HL-60 (cell line): ENCODE data around the gene CSK.

Source experiments
- DNase-seq, 2 experiments: peaks; one replicate each; pipeline ENCODE4 v3.0.0-alpha.2; 2010 to 2020; ENCODE audit warnings: low read depth in 1 of 2, low spot score in 1 of 2
- H3K27ac ChIP-seq: fragments of 250-450 bp; sonication (Bioruptor Pico); replicated peaks from 2 replicates; pipeline ENCODE4 v1.5.1; 2020; ENCODE audit warnings: mild to moderate bottlenecking, moderate library complexity
- H3K27me3 ChIP-seq: fragments of 250-450 bp; sonication (Bioruptor Pico); 2 replicates; pipeline ENCODE4 v1.5.1; 2021; ENCODE audit warnings: mild to moderate bottlenecking, moderate library complexity; ENCODE audit not compliant: insufficient read depth, poor library complexity, severe bottlenecking
- H3K4me3 ChIP-seq: replicated peaks from 2 replicates; pipeline ENCODE4 v1.5.1; 2011; ENCODE audit warnings: mild to moderate bottlenecking, control low read depth, low read length; ENCODE audit not compliant: insufficient read depth
- CTCF ChIP-seq: IDR thresholded peaks from one replicate; pipeline ENCODE4 v1.5.1; 2011; ENCODE audit warnings: low read length, control low read depth, inconsistent platforms; ENCODE audit not compliant: insufficient read depth
- GABPA ChIP-seq: IDR thresholded peaks from 2 replicates; pipeline ENCODE4 v1.6.1; 2012; ENCODE audit warnings: low read depth
- POLR2AphosphoS5 ChIP-seq: IDR thresholded peaks from 2 replicates; pipeline ENCODE4 v1.6.1; 2012; ENCODE audit warnings: low read depth
- REST ChIP-seq: IDR thresholded peaks from 2 replicates; pipeline ENCODE4 v1.6.1; 2012; ENCODE audit warnings: low read depth; ENCODE audit not compliant: insufficient replicate concordance
- SPI1 ChIP-seq: IDR thresholded peaks from 2 replicates; pipeline ENCODE4 v1.6.1; 2012; ENCODE audit warnings: low read depth, mild to moderate bottlenecking, borderline replicate concordance

Gene CSK

GRCh38 chr15:74809956-74810355 is 28.1 kb downstream of the CSK start:
- Histone ChIP-seq H3K27me3 (no peaks in the 10 kb centered on the region), H3K4me3 (no peak overlapping the region), H3K27ac (no peak overlapping the region)
- DNase-seq, result no peak
- TF ChIP-seq POLR2AphosphoS5 (no peak), CTCF (no peak), SPI1 (no peak), REST (no peak), GABPA (no peak)

- no peak within 1 kb of the TSS for H3K4me3 ChIP-seq
- TF ChIP-seq CTCF, result no peak
- no peak for TF ChIP-seq SPI1
- no peak for TF ChIP-seq REST
- TF ChIP-seq POLR2AphosphoS5, result no peak
- no peak for TF ChIP-seq GABPA
- H3K27ac ChIP-seq, result no peak within 1 kb of the TSS
- H3K27me3 ChIP-seq, result no peaks in the 10 kb centered on the region
- DNase-seq, result no peak
Observed at GRCh38 chr15:74812533-74812932, 30.7 kb downstream of the CSK start, which contains the start of gene LMAN1L. Gene LMAN1L, plus strand, starts transcription at chr15:74812835. Its CDS starts 20 bp downstream, at chr15:74812855.

GRCh38 chr15:74815121-74815934 is 33.4 kb downstream of the CSK start:
- Histone ChIP-seq H3K4me3 (no peak overlapping the region), H3K27me3 (no peaks in the 10 kb centered on the region), H3K27ac (no peak overlapping the region)
- DNase-seq, result no peak
- TF ChIP-seq SPI1, result peak; percentile 52; the same call in 1 of the 2 replicates
- TF ChIP-seq GABPA, result no peak
- TF ChIP-seq REST, result no peak
- TF ChIP-seq CTCF, result no peak
- no peak for TF ChIP-seq POLR2AphosphoS5
